GM23248 (cell line): ENCODE measurements around the gene RNASE7.

Source experiments
- EZH2 ChIP-seq: fragments of 200-600 bp; sonication (generic); IDR thresholded peaks from 2 replicates; pipeline ENCODE4 v1.6.1; 2018; ENCODE audit warnings: antibody characterized with exemption, mild to moderate bottlenecking; ENCODE audit not compliant: insufficient read depth, poor library complexity, severe bottlenecking
- EZH2phosphoT487 ChIP-seq: fragments of 200-600 bp; sonication (generic); IDR thresholded peaks from 2 replicates; pipeline ENCODE4 v1.6.1; 2018; ENCODE audit warnings: antibody characterized with exemption, moderate library complexity, mild to moderate bottlenecking, low read depth; ENCODE audit not compliant: insufficient read depth

DNA sequence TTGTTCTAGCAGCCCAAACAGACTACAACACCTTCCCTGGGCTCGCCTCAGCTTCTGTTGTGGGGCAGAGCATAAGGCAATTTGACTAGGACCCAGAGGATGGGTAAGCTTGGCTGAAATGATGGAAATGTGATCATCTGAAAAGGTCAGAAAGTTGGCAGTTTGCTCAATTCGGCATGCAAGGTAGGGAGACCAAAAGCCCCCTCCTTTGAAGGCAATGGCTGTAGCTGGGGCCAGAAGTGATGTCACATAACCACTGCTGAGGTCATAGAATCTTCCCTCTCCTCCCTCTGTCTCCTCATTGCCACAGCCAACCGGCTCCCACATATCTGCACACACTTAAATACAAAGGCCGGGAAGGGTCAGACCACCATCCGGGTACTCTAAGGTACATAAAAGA is 12.2 kb upstream of the RNASE7 start, which contains the start of gene TPPP2:
- TF ChIP-seq EZH2: no peak
- TF ChIP-seq EZH2phosphoT487: no peak
